ENCODE measurements around the gene VAMP5. TPM values are rescaled to one million over a fixed set of nuclear protein-coding genes. Genes with fewer than 3 reads are reported as not detected.

Gene VAMP5
- total and polyA plus RNA-seq, 9 of the 15 experiments (the other 6 are each of a cell fraction or from before 2014, with no cell fraction given) = 0.54 to 1.9 (median 1.5) TPM; not detected in 2

DNA sequence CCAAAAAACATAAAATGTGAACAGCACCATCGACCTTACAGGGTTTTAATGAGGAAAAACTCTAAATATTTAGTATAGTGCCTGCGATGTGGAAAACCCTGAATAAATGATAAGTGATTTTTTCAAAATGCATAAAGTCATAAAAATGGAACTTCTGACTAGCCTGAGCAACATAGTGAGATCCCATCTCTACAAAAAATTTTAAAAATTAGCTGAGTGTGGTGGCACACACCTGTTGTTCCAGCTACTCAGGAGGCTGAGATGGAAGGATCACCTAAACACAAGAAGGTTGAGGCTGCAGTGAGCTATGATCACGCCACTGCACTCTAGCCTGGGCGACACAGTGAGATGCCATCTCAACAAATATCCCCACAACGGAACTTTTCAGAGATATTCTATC lies 27.1 kb upstream of the VAMP5 start:
- ChIA-PET POLR2A (interaction anchor here (0.8 to 24.3 kb wide), 4 partner anchors 12 to 139 kb away, joined by 3 to 1576 read pairs (median 181); partner anchors contain the start of genes CAPG, MAT2A, RNF181 and SH2D6), CTCF (ENCODE audit: low intra/inter-chr PET ratio) (no interaction called here)
- BruUV-seq (replicated peaks) = no TSS peak
- Histone ChIP-seq H3K27ac (ENCODE audit: extremely low read depth, low read depth, low read length) (no peak overlapping the region), H3K4me3 (no peak overlapping the region), H3K9me3 (replicated peaks; ENCODE audit: control insufficient read depth, insufficient read depth, low read depth, low read length) (no peaks in the 10 kb centered on the region), H4K20me1 (replicated peaks; ENCODE audit: control insufficient read depth, insufficient read depth, low read length) (no peaks in the 10 kb centered on the region), H3K9ac (ENCODE audit: insufficient read depth in 1 of 2, low read depth in 2 of 2, low read length in 2 of 2) (no peak overlapping the region), H2AFZ (ENCODE audit: low read depth, low read length) (no peak overlapping the region), H3K9me1 (ENCODE audit: control insufficient read depth, insufficient read depth, low read length) (peaks cover 3% of the 10 kb centered on the region), H3K36me3 (ENCODE audit: control insufficient read depth, insufficient read depth, low read length) (peaks cover 64% of the 10 kb centered on the region), H3K4me2 (ENCODE audit: insufficient read depth, low read length) (no peak overlapping the region), H3K27me3 (ENCODE audit: control insufficient read depth in 2 of 2, insufficient read depth in 2 of 2, low read length in 2 of 2) (no peaks in the 10 kb centered on the region), H3K79me2 (ENCODE audit: control insufficient read depth, insufficient read depth, low read length) (peaks cover 35% of the 10 kb centered on the region), H3K4me1 (replicated peaks in 1 of 2; ENCODE audit: control insufficient read depth in 2 of 2, insufficient read depth in 2 of 2, low read length in 2 of 2) (peaks cover 12 to 13% of the 10 kb centered on the region in 2 experiments; a peak in 4 of 5 replicates)
- no peak for FAIRE-seq
- ATAC-seq = no peak
- intact Hi-C loops (cut with micrococcal nuclease) (no loop called here), in situ Hi-C loops (cut with MboI) (loop anchor here (5.0 kb wide), 1 partner anchor 140 kb away; the partner anchor contains the start of gene SH2D6)
- 90% methylated on average over 5 of the region's 5 CpGs for WGBS (ENCODE audit: insufficient coverage, low coverage, missing lambda C conversion rate)
- no peak for DNase-seq (ENCODE audit: extremely low read depth in 1 of 4, low spot score in 3 of 4)
- TF ChIP-seq YY1 (IDR thresholded peaks at IDR 0.05; ENCODE audit: borderline replicate concordance in 1 of 3, control insufficient read depth in 1 of 3, extremely low read depth in 1 of 3, insufficient read depth in 3 of 3, insufficient read length in 1 of 3, insufficient replicate concordance in 2 of 3, low read depth in 1 of 3, low read length in 2 of 3) = no peak
- TF ChIP-seq TCF15 (CRISPR knock-in tag; IDR thresholded peaks at IDR 0.05) = no peak
- no peak for TF ChIP-seq THAP7 (CRISPR knock-in tag; IDR thresholded peaks at IDR 0.05)
- TF ChIP-seq PRMT5 (CRISPR knock-in tag; IDR thresholded peaks at IDR 0.05) = no peak
- no peak for TF ChIP-seq GTF2B (IDR thresholded peaks at IDR 0.05; ENCODE audit: extremely low read depth, insufficient read length)
- TF ChIP-seq U2AF1 (optimal IDR thresholded peaks at IDR 0.05; ENCODE audit: low read depth, low read length) = no peak
- TF ChIP-seq HMG20A (CRISPR knock-in tag; conservative IDR thresholded peaks at IDR 0.05) = no peak
- TF ChIP-seq CHCHD3 (CRISPR knock-in tag; IDR thresholded peaks at IDR 0.05) = no peak
- no peak for TF ChIP-seq CREBBP (IDR thresholded peaks at IDR 0.05; ENCODE audit: low read depth, low read length)
- TF ChIP-seq DNMT1 (IDR thresholded peaks at IDR 0.05) = no peak
- TF ChIP-seq BACH1 (tag; IDR thresholded peaks at IDR 0.05) = no peak
- TF ChIP-seq ZNF780A (CRISPR knock-in tag; IDR thresholded peaks at IDR 0.05) = no peak
- no peak for TF ChIP-seq DEAF1 (CRISPR knock-in tag; IDR thresholded peaks at IDR 0.05)
- TF ChIP-seq, protein P1, sequence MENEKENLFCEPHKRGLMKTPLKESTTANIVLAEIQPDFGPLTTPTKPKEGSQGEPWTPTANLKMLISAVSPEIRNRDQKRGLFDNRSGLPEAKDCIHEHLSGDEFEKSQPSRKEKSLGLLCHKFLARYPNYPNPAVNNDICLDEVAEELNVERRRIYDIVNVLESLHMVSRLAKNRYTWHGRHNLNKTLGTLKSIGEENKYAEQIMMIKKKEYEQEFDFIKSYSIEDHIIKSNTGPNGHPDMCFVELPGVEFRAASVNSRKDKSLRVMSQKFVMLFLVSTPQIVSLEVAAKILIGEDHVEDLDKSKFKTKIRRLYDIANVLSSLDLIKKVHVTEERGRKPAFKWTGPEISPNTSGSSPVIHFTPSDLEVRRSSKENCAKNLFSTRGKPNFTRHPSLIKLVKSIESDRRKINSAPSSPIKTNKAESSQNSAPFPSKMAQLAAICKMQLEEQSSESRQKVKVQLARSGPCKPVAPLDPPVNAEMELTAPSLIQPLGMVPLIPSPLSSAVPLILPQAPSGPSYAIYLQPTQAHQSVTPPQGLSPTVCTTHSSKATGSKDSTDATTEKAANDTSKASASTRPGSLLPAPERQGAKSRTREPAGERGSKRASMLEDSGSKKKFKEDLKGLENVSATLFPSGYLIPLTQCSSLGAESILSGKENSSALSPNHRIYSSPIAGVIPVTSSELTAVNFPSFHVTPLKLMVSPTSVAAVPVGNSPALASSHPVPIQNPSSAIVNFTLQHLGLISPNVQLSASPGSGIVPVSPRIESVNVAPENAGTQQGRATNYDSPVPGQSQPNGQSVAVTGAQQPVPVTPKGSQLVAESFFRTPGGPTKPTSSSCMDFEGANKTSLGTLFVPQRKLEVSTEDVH (IDR thresholded peaks at IDR 0.05; ENCODE audit: low read depth, partially characterized antibody) = no peak
- no peak for TF ChIP-seq NFATC3 (IDR thresholded peaks at IDR 0.05)
- TF ChIP-seq NCOA4 (IDR thresholded peaks at IDR 0.05; ENCODE audit: partially characterized antibody) = no peak
- TF ChIP-seq CBFA2T3 (IDR thresholded peaks at IDR 0.05) = no peak
- no peak for TF ChIP-seq TAF9B (IDR thresholded peaks at IDR 0.05; ENCODE audit: partially characterized antibody)

All from K562 (cell line).